HG03558 (cell line): ENCODE data around the gene DDX42.

Experiments used
- ATAC-seq: cut with Tn5 transposase; IDR thresholded peaks from one replicate; pipeline ENCODE4 v1.9.1; 2021; ENCODE audit warnings: moderate number of reproducible peaks; ENCODE audit not compliant: unreplicated experiment; ENCODE audit errors: extremely low read depth

DDX42 gene, protein sequence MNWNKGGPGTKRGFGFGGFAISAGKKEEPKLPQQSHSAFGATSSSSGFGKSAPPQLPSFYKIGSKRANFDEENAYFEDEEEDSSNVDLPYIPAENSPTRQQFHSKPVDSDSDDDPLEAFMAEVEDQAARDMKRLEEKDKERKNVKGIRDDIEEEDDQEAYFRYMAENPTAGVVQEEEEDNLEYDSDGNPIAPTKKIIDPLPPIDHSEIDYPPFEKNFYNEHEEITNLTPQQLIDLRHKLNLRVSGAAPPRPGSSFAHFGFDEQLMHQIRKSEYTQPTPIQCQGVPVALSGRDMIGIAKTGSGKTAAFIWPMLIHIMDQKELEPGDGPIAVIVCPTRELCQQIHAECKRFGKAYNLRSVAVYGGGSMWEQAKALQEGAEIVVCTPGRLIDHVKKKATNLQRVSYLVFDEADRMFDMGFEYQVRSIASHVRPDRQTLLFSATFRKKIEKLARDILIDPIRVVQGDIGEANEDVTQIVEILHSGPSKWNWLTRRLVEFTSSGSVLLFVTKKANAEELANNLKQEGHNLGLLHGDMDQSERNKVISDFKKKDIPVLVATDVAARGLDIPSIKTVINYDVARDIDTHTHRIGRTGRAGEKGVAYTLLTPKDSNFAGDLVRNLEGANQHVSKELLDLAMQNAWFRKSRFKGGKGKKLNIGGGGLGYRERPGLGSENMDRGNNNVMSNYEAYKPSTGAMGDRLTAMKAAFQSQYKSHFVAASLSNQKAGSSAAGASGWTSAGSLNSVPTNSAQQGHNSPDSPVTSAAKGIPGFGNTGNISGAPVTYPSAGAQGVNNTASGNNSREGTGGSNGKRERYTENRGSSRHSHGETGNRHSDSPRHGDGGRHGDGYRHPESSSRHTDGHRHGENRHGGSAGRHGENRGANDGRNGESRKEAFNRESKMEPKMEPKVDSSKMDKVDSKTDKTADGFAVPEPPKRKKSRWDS

DNA sequence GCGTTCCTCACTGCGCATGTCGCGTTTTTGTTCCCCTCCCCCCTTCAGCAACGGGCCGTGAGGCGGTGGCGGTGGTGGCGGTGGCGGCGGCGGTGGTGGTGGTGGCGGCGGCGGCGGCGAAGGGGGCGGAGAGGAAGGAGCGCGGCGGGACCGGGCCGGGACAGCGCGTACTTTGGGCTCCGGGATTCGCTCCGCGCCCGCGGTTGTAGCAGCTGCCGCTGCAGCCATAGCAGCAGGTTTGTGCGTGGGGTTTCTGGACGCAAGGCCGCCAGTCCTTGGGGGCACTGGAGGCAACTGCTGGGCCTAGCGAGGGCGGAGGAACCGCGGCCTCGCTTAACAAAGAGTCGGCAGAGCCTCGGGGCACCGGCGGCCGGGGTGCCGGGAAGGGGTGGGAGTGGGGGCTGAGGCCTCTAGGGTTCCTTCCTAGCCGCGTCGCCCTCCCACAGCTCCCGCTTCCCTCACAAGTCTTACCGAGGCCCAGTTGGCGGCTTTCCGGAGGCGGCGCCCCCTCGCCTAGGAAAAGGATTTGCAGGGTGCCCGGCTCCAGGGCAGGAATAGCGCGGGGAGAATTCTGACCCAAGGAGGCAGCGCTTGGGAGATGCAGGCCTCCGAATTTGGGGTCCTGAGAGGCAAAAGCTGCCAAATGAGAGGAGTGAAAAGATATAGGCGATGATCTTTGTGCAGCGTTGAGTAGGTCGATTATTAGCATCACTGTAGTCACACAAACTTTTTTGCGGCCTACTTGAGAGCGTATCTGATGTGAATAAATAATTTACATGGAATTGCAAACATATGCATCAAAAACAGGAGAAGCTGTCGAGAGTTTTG lies at the start of gene DDX42:
TSS of gene DDX42 (plus strand) at position 30 of the 828 bp plus-strand sequence. CDS start 12,880 bp downstream, outside the sequence.
- ATAC-seq, result no peak

DNA sequence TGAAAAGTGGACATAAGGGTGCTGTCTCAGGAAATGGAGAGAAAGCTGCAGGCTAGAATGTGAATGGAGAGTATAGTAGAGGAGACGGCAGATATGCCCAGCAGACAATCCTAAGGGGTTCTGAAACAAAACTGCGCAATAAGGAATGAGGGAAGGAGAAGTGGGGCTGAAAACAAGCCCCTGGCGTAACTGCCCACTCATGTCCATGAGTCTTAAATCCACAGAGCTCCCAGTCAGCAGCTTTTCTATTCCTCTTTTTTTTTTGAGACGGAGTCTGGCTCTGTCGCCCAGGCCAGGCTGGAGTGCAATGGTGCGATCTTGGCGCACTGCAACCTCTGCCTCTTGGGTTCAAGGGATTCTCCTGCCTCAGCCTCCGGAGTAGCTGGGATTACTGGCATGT lies 38.3 kb upstream of the DDX42 start:
- no peak for ATAC-seq

- ATAC-seq, result no peak
Measured at GRCh38 chr17:63740464-63741142, 33.4 kb upstream of the DDX42 start.

DNA sequence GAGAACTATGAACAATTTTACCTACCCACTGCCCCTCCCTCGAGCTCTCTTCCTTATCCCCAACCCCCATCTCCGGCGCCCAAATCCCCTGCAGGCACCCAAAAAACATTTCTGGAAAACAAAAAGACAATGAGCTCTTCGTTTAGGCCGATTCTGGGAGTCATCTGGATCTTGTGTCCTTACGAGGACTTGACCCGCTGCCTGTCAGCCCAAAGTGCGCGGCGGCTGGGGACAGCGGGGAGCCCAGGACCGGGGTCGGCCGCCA lies 32.9 kb upstream of the DDX42 start:
- ATAC-seq, result no peak

DNA sequence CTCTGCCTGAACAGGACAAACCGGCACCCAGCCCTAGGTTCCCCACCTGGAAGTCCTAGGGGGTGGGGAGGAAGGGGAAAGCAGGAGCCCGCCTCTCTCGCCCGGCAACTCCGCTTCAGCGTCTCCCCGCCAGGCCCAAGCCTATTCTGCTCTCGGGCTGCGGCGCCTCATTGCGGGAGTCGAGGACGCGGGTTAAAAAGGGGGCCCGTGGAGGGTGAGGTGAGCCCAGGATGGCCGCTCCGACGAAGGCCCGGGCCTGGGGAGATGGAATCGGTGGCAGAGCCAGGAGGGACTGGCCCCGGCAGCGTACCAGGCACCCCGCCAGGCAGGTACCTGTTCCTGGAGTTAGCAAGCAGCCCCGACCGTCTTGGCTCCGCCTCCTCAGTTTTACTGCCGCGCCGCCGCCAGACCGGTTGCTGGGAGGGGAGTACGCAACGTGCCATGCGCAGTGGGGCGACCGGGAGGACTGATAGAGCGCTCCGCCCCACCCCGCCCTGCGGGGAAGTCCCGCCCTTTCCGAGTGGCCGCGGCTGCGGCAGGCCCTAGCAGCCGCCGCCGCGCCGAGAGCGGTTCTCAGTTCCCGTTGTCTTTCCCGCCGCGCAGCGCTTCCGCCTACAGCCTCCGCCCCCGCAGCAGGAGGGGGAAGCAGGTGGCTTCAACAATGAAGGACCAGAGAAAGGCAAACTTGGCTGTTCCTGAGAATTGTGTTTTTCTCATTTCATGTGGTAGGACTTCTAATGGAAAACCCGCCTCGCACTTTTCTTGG lies 32.4 kb upstream of the DDX42 start, which contains the start of gene STRADA:
TSS of gene STRADA (minus strand) at position 392 of the 766 bp plus-strand sequence. CDS start 13,430 bp downstream, outside the sequence.
- peak; percentile 66 for ATAC-seq

- ATAC-seq, result no peak
Measured at GRCh38 chr17:63751806-63752205, 22.2 kb upstream of the DDX42 start.

- no peak for ATAC-seq
Measured at GRCh38 chr17:63752707-63753106, 21.3 kb upstream of the DDX42 start.

- ATAC-seq, result no peak
Measured at GRCh38 chr17:63753215-63753614, 20.8 kb upstream of the DDX42 start.

DNA sequence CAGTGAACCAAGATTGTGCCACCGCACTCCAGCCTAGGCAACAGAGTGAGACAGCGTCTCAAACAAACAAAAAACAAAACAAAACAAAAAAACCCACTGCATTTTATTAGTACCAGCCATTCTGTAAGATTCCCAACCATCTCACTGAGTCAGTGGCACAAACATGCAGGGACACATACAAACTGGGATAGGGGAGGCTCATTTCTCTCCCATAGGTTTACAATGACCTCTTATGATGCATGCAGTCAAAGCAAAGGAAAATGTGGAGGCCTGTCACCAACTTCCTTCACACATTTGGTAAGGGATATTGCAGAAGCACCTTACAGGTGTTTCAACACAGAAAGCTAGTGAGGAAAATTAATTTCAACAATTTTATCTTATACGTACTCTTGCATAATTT lies 19.9 kb upstream of the DDX42 start:
- no peak for ATAC-seq

GRCh38 chr17:63758428-63758827 lies 15.5 kb upstream of the DDX42 start:
- no peak for ATAC-seq

- ATAC-seq, result no peak
Measured at GRCh38 chr17:63760771-63761539, 13.0 kb upstream of the DDX42 start.

DNA sequence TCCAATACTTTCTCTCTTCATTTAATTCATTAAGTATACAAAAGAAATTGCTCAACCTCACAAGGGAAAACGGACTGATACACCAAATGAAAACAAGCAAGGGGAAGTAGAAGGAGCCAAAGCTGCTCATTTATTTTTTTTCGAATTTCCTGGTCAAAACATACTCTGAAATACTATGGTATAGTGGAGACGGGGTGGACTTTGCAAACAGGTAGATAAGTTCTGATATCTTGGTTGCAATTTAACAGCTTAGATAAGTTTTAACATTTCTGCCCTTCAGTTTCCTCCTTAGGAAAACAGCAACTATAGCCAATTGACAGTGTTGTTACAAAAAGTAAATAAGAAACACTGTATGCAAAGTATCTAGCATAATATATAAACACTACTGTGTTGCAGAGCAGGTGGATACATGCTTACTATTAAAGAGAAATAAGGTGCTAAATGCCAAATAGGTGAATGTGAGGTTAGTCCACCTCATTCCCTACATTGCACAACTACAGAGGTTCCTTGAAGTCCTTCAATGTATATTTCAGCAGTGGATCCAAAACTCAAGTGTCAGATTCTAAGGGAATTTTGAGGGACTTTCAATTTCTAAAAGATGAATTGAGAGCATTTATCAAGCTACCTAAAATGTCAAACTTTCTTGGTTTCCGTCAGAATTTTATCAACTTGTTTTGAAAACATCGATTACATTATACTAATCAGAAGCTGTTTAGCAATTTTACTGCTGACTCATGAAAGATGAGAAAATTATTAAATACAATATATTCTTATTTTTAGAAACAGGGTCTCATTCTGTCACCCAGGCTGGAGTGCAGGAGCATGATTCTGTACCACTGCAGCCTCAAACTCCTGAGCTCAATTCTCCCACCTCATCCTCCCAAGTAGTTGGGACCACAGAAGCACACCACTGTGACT lies 11.6 kb upstream of the DDX42 start:
- no peak for ATAC-seq

GRCh38 chr17:63764716-63765115 lies 9.3 kb upstream of the DDX42 start:
- no peak for ATAC-seq

GRCh38 chr17:63766754-63767153 lies 7.2 kb upstream of the DDX42 start:
- no peak for ATAC-seq

DNA sequence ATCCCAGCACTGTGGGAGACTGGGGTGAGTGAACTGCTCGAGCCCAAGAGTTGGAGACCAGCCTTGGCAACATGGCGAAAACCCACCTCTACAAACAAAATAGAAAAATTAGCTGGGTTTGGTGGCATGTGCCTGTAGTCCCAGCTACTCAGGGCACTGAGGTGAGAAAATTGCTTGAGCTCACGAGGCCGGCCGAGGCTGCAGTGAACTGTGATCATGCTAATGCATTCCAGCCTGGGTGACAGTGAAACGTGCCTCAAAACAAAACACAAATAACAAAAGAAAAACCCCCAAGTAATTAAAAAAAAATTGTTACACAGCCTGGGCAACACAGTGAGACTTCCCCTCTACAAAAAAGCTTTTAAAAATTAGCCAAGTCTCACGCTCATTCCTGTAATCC lies 5.5 kb upstream of the DDX42 start:
- no peak for ATAC-seq

GRCh38 chr17:63772801-63773271 lies 1.1 kb upstream of the DDX42 start:
- ATAC-seq, result no peak
